ENCODE measurements around the gene L3MBTL1.

- TF ChIP-seq POLR2AphosphoS5 (IDR thresholded peaks at IDR 0.05), result no peak
- no peak for TF ChIP-seq CTCF (IDR thresholded peaks at IDR 0.05)
Observed at GRCh38 chr20:43559147-43559987, 51.9 kb downstream of the L3MBTL1 start.
